HG02943 (cell line): Measurements from ENCODE around the gene MAP2K2.

Source experiments
- ATAC-seq: cut with Tn5 transposase; IDR thresholded peaks from one replicate; pipeline ENCODE4 v1.9.1; 2021; ENCODE audit warnings: mild to moderate bottlenecking, low read depth, moderate library complexity; ENCODE audit not compliant: unreplicated experiment

The MAP2K2 gene

GRCh38 chr19:4082172-4082571, 41.8 kb downstream of the MAP2K2 start:
- no peak for ATAC-seq

GRCh38 chr19:4081441-4082129, 42.3 kb downstream of the MAP2K2 start:
- ATAC-seq = no peak

DNA sequence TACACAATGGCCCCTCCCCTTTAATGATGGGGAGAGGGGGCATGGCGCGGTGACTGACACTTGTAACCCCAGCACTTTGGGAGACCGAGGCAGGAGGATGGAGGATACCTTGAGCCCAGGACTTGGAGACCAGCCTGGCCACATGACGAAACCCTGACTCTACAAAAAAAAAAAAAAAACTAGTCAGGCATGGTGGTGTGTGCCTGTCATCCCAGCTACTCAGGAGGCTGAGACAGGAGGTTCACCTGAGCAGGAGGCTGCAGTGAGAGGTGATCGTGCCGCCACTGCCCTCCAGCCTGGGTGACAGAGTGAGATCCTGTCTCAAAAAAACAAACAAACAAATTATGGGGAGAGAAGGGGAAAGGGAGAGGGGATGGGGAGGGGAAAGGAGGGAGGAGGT, 43.4 kb downstream of the MAP2K2 start:
- no peak for ATAC-seq

GRCh38 chr19:4077800-4078684, 45.9 kb downstream of the MAP2K2 start:
- ATAC-seq = no peak

DNA sequence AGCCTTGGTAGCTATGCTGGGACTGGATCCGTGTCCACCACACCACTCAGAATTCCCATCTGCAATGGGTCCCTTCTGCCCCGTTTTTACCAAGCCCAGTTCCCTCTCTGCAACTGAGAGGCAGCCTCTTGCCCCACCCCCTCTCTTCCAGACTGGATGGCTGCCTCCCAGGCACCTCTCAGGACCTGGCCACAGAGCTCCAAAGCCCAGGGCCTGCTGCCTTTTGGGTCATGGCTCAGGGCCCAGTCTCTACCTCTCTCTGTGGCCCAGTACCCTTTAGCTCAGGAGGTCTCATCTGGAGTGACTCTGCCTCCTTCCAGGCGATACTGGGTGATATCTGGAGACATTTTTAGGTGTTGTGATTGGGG, 46.9 kb downstream of the MAP2K2 start:
- no peak for ATAC-seq

- no peak for ATAC-seq
Observed at GRCh38 chr19:4075373-4075772, 48.5 kb downstream of the MAP2K2 start.

GRCh38 chr19:4071610-4072009, 52.3 kb downstream of the MAP2K2 start:
- ATAC-seq = no peak

GRCh38 chr19:4069331-4069959, 54.5 kb downstream of the MAP2K2 start:
- ATAC-seq = no peak

GRCh38 chr19:4068047-4068966, 55.6 kb downstream of the MAP2K2 start:
- ATAC-seq = no peak

- ATAC-seq = no peak
Observed at GRCh38 chr19:4067396-4068046, 56.4 kb downstream of the MAP2K2 start.

- ATAC-seq = no peak
Observed at GRCh38 chr19:4066682-4067395, 57.1 kb downstream of the MAP2K2 start, which contains the start of gene ZBTB7A. TSS of gene ZBTB7A (minus strand) at chr19:4066899. CDS start at chr19:4055232, 11,667 bp downstream.

DNA sequence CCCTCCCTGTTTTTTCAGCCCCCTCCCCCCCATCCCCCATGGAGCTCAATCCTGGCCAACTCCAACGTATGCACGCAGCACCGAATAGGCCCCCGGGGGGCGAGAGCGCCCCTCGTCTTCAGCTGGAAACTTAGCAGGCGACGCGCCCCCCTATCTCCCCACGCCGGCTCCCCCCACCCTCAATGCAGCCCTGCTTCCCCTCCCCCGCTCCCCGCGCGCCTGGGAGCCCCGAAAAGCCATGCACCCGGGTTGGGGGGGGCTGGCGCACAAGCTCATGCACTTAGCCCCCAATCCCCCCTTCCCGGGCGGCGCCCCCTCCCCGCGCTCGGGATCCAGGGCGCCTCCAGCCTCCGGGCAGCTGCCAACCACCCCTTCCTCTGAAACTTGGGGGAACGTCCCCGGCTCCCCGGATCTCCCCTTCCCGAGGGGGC, 57.7 kb downstream of the MAP2K2 start:
- ATAC-seq = no peak

GRCh38 chr19:4065430-4066175, 58.3 kb downstream of the MAP2K2 start:
- ATAC-seq = peak; percentile 62

- ATAC-seq = no peak
Observed at GRCh38 chr19:4064496-4065260, 59.2 kb downstream of the MAP2K2 start.

- ATAC-seq = no peak
Observed at GRCh38 chr19:4064149-4064495, 59.8 kb downstream of the MAP2K2 start.

DNA sequence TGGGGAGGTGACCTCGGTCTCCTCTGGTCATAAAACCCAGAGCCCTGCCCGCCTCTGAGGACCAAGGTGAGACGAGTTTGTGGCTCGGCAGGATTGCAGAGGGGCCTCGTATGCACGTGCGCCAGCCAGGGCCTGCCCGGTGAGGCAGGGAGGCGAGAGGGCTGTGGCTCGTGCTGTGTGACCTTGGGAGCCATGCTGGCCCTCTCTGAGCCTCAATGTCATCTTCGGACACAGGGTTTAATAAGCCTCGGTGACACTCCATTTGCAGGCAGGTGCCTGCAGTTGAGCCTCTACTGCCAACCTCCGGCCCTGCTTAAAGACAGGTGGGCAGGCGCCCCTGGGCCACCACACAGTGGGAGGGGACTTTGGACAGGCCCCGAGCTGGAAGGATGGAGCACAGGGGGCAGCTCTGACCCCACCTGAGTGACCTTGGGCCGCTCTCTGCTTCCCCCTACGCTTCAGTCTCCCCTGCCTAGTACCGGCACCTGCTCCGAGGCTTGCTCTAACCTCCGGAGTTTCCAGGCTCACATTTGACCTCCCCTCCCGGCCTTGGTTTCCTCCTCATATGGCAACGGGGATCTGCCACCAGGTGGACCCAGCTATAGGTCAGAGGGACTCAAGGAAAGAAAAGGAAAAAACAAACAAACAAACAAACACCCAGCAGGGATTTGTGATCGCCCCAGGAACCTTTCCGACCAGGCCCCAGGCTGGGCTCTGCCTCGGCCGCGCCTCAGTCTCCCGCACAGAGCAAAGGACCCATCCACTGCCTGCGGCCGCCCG, 60.4 kb downstream of the MAP2K2 start:
- ATAC-seq = no peak
